GOT3 (cell line): ENCODE data around the gene WASF3.

ENCODE experiments used
- DNase-seq: peaks from one replicate; lab custom pipeline; 2025; ENCODE audit warnings: mixed read lengths; lab: John Stamatoyannopoulos, UW

WASF3 gene

DNA sequence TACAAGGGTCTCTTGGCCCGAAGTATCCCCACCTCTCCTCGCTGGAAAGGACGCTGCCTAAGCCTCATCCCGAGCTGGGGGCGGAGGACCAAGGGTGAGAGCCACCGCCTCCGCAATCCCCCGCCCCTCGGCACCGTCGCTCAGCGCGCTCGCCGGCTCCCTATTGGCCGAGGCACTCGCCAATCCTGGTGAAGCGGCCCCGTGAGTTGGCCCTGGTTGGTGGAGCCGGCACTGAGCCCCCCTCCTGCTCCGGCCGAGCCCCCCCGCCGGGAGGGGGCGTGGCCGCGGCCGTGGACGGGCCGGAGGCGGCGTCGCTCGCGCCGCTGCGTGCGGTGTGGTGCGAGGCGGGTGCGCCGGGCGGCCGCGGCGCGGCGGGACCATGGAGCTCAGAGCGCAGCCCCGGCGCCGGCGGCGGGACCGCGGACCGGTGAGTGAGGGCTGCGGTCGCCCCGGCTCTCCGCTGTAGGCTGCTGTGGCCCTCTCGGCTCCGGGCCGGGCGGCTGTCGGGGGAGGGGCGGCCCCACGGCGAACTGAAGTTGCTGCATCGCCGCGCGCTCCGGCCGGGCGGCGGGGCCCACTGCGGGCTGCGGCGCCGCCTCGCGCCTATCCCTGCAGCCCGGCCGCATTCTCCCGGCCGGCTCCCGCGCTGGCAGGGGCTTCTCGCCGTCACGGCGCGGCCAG is at the start of gene WASF3:
Gene WASF3 (plus strand): TSS at position 291 of the 681 bp plus-strand sequence. CDS start 84,588 bp downstream, outside the sequence.
- DNase-seq: peak; percentile 69

- peak; percentile 52 for DNase-seq
These were observed 48.6 kb upstream of the WASF3 start for GRCh38 chr13:26508885-26509284.

GRCh38 chr13:26509491-26509890 is 48.0 kb upstream of the WASF3 start:
- DNase-seq: no peak

DNA sequence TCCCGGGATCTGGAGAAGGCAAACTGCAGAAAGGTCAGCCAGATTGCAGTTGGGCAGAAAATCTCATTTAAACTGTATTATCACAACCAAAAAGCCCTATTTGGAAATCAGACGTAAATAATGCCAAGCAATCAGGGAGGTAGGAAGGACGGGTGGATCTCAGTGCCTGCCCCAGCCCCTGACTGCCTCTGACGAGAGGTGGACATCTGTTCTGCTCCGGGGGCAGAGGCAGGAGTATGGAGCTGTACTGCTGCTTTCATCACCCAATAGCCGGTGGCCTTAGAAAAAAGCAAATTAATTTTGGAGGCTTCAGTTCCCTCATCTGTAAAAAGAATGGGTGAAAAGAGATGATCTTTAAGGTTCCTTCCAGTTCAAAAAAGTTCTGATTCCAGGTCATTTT is 43.6 kb upstream of the WASF3 start:
- no peak for DNase-seq

GRCh38 chr13:26515721-26516120 is 41.8 kb upstream of the WASF3 start:
- no peak for DNase-seq

GRCh38 chr13:26517936-26518335 is 39.5 kb upstream of the WASF3 start:
- no peak for DNase-seq

DNA sequence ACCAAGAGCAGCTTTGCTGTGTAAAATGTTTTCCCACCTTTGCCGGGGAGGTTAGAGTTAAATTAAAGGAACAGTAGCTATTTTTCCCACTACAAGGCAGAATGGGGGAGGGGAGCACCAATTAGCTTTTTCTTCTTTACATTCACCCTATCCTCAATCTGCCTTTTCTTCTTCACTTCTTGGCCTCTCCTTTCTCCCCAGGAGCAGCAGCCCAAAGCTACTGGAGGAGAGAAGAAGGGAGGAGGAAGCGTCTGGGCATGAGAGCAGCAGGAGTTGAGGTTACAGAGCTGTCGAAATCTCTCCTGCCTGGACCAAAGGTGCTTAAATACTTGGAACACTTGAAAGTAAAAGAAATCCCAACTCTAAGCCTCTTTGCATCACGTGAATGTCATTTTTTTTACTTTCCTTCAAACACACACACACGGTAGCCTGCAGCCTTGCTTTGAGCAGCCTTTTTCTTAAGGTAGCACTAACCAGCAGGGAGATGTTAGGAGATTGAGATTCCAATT is 39.0 kb upstream of the WASF3 start:
- no peak for DNase-seq

- DNase-seq: no peak
These were observed 34.9 kb upstream of the WASF3 start for GRCh38 chr13:26522571-26522970.

DNA sequence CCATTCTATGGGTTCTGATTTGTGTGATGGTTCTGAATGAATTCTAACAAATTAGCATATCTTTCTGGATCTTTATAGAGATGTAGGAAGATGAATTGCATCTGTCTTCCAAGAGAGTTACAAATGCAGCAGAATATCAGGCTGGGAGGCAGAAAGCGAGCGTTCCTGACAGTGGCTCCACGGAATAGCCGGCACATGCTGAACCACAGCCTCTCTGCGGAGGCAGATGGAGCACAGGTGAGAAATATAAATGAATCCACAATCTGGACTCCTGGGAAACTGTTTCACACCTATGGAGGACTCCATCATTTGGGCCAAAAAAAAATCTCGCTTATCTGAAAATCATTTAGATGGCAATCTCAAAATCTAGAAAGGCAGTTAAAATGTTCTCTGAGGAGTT is 34.5 kb upstream of the WASF3 start:
- DNase-seq: no peak

- DNase-seq: no peak
These were observed 32.0 kb upstream of the WASF3 start for GRCh38 chr13:26525528-26525927.

DNA sequence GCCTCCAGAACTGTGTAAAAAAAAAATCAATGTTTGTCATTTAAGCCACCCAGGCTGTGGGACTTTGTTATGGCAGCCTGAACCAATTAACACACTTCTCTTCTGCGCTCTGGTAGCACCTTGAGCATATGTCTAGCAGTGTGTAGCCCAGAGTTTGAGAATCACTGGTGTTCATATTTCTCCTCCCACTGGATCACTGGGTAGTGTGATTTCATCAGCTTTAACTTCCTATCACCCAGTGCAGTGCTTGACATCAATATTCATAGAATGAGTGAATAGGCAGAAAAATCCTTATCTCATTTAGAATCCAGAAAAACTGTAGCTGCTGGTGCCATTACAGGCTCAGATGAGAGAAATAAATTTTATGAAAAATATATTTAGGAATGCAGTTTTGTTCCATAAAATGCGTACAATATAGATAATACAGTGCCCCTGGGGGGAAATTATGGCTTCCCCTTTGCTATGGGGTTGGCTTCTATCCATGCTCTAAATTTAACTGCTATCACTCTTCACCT is 30.7 kb upstream of the WASF3 start:
- DNase-seq: no peak

- no peak for DNase-seq
These were observed 29.0 kb upstream of the WASF3 start for GRCh38 chr13:26528527-26528926.

GRCh38 chr13:26529441-26529840 is 28.0 kb upstream of the WASF3 start:
- no peak for DNase-seq

DNA sequence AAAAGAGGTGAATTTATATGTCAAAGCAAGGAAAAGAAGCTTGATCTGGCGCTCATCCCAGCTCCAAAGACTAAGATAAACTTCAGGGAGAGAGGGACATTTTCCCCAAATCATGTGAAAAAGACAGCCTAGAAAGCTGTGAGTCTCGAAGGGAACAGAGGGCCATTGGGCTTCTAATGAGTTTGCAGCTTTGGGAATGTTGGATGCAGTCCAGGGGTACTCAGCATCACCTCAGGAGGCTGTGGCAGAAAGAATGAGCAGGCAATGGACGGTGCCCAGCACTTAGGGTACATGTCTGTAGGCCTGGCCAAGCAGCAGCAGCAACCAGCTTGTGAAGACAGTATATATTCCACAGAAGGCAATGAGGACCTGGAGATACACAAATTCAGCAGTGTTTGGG is 25.7 kb upstream of the WASF3 start:
- no peak for DNase-seq

DNA sequence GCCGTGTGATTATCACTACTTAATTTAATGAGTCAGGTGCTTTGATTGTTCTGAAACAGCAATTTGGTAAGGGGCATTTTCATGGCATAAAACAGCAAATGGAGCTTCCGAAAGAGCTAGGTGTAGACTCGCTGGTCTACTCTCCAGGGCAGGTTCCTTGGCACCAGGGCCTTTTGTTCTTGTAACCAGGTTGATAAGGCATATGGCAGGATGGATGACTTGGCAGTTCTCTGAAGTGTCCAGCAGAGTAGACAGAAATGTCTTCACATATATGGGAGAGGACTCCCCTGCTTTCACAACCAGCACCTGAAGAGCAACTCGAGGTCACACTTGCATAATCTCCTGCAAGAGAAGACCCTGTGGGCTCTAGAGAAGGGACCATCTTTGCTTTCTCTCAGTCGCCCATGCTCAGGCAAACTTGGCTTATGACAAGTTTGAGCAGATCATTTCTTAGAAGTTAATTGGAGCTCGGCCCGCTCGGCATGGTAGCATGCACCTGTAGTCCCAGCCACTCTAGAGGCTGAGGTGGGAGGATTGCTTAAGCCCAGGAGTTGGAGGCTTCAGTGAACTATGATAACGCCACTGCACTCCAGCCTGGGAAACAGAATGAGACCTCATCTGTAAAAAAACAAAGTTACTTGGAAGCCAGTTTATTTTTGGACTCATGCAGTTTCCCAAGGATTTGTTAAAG is 23.3 kb upstream of the WASF3 start:
- no peak for DNase-seq

DNA sequence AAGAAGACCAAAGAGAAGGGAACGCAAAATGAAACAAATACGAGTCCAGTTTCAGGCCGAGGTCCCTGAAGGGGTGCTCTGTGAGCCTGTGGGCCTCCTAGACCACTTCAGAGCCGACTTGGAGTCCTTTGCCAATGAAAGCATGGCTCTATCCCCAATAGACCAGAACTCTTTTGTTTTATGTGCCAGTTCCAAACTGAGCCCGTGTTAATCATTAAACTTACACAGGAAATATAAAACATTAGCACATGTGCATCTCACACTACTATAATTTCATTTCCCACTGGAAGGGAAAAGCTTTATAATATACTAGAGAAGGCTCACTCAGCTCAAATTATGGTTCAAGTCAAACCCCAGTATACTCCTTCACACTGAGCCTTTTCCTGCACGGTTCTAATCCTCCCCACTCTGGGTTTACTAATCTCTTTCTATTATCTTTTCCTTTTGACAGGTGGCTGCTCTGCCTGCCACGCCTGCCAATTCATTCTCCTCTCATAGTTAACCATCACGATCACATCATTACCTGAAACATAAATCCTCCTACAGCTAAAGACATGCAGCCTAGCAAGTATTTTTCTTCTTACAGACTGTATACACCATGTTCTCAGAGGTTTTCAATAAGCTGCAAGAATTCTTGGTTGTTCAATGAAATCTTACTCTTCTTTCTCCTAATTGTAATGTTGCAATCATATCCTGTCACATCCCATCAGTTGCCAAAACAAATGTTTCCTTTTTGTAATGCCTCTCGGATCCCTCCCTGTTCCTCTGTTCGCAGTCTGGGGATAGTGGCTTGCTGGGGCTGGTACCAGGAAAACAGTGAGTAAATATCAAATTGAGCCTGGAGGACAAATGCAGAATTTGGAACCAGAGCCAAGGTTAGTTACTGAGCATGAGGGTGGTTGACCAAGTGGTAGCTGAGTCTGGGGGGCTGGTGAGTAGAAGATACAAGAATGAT is 18.8 kb upstream of the WASF3 start:
- no peak for DNase-seq

DNA sequence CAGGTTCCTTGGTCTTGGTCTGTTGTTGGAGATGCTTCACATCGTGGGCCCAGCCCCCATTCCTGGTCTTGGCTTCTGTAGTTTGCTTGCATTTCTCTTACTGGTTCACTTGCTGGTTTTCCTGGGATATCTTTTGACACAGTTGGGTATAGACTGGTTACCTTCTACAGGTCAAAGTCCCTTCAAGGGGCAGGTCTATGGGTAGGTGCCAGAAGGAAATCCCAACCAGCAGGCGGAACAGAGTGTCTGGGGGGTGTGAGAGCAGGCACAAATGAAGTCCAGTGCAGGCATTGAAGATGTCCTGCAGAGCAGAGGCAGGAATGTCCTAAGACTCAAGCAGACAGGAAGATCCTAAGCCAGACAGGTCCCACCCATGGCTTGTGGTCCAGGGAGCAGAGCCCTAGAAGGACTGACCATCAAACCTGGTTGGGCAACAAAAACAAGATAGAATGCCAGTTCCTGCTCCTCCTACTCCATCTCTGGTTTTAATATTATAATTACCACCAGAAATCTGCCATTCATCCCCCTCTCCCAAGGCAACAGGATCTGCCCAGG is 17.7 kb upstream of the WASF3 start:
- DNase-seq: no peak

GRCh38 chr13:26540334-26540733 is 17.1 kb upstream of the WASF3 start:
- DNase-seq: no peak

DNA sequence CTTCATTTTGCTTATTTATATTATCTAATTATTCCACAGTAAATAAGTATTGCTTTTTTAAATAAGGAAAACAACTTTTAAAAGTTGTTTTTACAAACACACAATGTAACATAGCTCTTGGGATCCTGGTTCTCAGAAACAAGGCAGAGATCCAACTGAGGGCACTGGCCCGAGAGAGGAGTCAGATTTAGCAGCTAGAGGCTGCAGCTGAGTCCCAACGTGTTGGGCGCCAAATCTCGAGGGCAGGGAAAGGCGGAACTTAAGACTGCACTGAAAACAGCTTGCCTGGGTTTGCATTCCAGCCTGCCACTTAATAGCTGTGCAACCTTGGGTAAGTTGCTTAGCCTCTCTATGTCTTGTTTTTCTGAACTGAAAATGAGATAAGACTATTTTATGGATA is 16.4 kb upstream of the WASF3 start:
- DNase-seq: no peak

DNA sequence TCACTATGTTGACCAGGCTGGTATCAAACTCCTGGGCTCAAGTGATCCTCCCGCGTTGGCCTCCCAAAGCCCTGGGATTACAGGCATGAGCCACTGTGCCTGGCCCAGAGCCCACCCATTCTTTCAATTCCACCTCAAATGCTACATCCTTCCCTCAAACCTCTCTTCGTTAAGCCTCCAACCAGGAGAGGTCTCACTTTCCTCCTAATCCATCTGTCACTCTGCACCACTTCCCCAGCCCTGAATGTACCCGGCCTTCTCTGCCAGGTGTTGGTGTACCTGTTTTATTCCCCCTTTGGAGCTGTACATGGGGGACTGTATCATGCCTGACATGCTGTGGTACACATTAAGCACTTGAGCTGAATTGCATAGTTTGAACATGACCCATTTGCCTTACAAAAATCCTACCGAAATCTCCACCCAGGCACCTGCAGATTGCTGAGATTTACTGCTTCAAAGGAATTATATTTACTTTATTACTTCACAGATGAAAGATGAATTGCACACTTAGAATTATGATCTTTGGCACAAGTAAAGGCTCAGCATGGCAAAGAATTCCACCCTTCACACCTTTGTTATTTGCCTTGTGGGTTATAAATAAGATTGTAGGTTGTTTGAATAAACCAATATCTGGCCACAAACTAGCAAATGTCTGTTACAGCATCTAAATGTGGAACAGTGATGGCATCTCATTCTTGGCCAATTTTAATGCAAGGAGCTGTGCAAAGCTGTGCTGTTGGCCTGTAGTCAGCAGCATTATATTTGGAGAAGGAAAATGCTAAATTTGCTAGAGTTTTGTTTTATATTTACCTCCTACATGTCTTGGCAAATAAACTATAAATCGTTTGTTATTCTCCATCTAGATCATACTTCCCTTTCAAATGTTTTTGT is 15.6 kb upstream of the WASF3 start:
- no peak for DNase-seq

DNA sequence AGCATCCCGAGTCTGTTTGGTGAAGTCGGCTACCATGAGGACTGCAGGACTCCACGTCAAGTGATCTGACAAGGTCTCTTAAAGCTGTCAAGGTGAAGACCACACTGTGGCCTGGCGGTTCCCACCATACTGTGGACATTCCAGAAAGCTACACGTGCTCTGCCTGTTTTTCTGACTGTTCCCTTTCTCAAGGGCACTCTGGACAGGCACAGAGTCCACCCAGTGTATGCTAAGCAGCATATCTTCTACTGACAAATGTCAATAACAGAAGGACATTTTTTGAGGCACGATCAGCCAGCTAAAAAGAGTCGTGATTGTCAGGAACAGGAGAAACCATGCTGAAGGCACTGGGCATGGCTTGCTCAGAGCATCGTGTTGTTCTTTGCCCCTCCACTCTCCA is 12.8 kb upstream of the WASF3 start:
- DNase-seq: no peak
